GM12865 (cell line): Measurements from ENCODE around the gene EGLN1.
"Not testable (repeated sequence)": the region's sequence is repeated elsewhere in the genome, so short reads cannot be mapped to it uniquely, and the experiment has no call there.

Experiments
- DNase-seq: peaks from one replicate; pipeline ENCODE4 v3.0.0; 2010; ENCODE audit warnings: low read depth
- H3K4me3 ChIP-seq: 2 replicates; pipeline ENCODE4 v1.5.1; 2011; ENCODE audit warnings: mild to moderate bottlenecking, low read depth, low read length, control low read depth
- TF ChIP-seq, protein P1 (sequence below): IDR thresholded peaks from 2 replicates; pipeline ENCODE4 v1.5.1; 2011; ENCODE audit warnings: low read length, control low read depth, low read depth, inconsistent platforms; ENCODE audit not compliant: insufficient read depth; ENCODE audit errors: missing control alignments

The EGLN1 gene

DNA sequence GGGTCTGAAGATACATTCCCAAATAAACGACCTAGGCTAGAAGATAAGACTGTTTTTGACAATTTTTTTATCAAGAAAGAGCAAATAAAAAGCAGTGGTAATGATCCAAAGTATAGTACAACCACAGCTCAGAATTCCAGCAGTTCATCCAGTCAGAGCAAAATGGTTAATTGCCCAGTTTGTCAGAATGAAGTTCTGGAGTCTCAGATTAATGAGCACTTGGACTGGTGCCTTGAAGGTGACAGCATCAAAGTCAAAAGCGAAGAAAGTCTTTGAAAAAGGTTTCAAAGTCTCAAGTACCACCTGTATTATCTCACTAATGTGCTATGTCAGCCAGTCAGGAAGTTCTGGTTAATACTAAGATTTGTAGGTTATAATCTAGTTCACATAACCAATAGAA is 69.0 kb downstream of the EGLN1 start:
- DNase-seq, result no peak

DNA sequence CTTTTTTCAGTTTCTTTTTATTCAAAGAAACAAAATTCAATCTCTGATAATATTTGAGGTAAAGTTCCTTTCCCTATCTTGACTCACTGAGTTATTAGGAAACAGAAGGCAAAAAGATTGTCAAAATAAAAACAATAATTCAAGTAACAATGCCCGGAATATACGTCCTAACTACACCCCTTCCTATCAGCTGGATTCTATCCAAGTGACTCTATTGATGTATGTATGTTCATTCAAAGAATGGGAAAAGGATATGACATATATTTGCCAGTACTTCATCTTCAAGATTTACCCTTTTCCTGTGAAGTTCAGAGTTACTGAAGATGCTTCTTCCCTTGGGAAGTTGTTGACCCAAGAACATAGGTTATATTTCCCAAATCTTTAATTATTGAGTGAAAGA is 70.3 kb downstream of the EGLN1 start:
- H3K4me3 ChIP-seq, result no peak overlapping the region
- DNase-seq, result no peak
- TF ChIP-seq, protein P1, sequence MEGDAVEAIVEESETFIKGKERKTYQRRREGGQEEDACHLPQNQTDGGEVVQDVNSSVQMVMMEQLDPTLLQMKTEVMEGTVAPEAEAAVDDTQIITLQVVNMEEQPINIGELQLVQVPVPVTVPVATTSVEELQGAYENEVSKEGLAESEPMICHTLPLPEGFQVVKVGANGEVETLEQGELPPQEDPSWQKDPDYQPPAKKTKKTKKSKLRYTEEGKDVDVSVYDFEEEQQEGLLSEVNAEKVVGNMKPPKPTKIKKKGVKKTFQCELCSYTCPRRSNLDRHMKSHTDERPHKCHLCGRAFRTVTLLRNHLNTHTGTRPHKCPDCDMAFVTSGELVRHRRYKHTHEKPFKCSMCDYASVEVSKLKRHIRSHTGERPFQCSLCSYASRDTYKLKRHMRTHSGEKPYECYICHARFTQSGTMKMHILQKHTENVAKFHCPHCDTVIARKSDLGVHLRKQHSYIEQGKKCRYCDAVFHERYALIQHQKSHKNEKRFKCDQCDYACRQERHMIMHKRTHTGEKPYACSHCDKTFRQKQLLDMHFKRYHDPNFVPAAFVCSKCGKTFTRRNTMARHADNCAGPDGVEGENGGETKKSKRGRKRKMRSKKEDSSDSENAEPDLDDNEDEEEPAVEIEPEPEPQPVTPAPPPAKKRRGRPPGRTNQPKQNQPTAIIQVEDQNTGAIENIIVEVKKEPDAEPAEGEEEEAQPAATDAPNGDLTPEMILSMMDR, result no peak

More for the DNA sequence above, 69.0 kb downstream of the EGLN1 start:
- H3K4me3 ChIP-seq, result no peak overlapping the region
- TF ChIP-seq, protein P1, result no peak

DNA sequence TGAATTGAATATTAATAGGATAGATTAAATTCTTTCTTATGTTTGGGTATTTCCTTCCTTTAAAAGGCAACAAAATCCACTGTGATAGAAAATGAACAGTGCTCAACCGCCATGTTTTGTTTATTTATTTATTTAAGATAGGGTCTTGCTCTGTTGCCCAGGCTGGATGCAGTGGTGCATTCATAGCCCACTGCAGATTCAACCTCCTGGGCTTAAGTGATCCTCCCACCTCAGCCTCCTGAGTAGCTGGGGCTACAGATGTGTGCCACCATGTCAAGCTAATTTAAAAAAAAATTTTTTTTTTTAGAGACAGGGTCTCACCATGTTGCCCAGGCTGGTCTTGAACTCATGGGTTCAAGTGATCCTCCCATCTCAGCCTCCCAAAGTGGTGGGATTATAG is 73.2 kb downstream of the EGLN1 start:
- DNase-seq, H3K4me3 ChIP-seq: not testable (repeated sequence)

DNA sequence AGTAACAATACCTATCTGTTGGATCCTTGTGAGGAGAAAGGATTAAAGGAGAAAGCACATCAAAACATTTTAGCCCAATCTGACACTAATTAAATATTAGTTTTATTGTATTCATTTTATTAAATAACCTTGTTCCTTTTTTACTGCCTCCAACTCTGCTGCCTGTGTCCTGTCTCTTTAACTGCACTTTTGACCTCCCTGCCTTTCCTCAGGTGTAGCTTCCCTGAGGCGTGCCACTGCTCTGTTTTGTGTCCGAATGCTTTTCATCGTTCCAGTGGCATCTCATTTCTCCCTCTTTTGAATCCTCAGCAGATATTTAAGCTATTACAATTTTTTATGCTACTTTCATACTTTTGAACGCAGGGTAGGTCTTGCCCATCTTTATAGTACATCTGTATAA is 73.6 kb downstream of the EGLN1 start:
- no peak overlapping the region for H3K4me3 ChIP-seq
- TF ChIP-seq, protein P1, result no peak
- DNase-seq, result no peak

DNA sequence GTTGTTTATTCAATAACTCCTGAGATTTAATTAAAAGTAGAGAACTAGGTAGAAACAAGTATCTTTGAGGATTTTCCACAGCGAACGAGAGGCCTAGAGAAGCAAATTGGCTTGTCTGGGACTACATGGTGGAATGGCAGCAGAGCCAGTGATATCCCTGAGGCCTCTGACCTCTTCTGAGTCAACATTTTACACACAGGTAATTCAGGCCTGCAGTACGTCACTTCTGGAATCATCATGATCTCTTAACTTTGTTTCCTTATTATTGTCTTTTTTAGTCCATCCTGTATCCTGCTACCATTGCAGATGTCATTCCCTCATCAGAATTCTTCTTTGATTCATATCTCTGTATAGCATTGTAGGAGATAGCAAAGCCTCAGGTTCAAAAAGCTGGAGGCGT is 74.1 kb downstream of the EGLN1 start:
- TF ChIP-seq, protein P1, result no peak
- no peak for DNase-seq
- no peak overlapping the region for H3K4me3 ChIP-seq

DNA sequence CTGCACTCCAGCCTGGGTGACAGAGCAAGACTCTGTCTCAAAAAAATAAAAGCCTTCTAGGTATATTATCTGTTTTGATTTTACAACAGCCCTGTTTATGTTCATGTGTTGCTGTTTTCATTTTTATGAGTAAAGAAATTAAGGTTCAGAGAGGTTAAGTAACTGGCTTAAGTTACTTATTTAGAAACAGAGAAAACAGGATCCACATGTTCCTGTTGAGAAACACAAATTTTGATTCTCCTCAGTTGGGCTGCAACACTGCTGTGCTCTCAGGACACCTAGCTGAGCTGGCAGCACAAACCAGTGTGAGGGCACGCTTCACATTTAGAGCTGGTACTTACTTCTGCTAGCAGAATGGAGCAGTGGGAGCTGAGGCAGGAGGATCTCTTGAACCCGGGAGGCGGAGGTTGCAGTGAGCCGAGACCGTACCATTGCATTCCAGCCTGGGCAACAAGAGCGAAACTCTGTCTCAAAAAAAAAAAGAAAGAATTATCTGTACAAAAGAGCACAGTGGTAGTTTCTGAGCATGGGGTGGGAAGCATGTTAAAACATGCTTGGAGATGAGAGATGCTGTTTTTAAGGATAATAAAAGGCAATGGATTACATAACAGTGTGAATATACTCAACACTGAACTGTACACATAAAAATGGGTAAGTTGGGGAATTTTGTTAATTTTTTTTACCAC is 81.6 kb downstream of the EGLN1 start:
- DNase-seq, result no peak
- H3K4me3 ChIP-seq, result no peak overlapping the region
- TF ChIP-seq, protein P1, result no peak

DNA sequence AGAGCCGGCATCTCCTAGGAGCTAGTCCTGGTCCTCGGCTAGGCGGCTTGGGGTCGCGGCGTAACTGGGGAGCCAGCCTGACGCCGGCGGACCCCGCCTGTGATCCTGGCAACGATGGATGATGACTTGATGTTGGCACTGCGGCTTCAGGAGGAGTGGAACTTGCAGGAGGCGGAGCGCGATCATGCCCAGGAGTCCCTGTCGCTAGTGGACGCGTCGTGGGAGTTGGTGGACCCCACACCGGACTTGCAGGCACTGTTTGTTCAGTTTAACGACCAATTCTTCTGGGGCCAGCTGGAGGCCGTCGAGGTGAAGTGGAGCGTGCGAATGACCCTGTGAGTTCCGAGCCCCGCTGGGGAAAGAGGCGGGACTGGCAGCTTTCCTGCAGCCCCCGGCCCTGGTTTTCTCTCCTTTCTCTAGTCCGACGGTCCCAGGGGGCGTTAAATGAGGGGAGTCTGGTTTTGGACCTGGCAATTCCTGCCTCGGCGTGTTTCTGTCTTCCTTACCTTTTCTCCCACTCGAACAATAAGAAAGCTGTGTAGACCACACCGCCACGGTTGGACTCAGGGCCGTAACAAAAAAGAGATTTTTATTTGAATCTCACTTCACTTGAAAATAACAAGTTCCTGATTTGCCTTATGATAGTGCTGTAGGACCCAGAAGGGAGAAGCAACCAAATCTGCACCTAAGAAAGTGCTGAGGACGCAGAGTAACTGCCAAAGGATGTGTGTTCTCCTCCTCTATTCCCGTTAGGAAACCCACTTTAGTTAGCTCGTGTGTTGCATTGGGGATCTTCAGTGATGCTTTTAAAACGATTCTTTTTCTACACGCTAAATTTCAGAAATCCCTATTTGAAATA is 83.6 kb downstream of the EGLN1 start, which contains the start of gene SPRTN:
SPRTN (plus strand) TSS at position 24 of the 859 bp plus-strand sequence; CDS start at position 115, 91 bp downstream.
- H3K4me3 ChIP-seq, result peak within 1 kb of the TSS; percentile 64
- DNase-seq, result peak; percentile 3
- TF ChIP-seq, protein P1, result no peak
